K562 (cell line): ENCODE measurements around the gene RPP25. TPM values are rescaled to one million over a fixed set of nuclear protein-coding genes. Genes with fewer than 3 reads are reported as not detected.

Experiments
- AFF4 ChIP-seq: sonication (generic); formaldehyde crosslinking; IDR thresholded peaks from 2 replicates; pipeline ENCODE4 v1.8.0; 2023; ENCODE audit warnings: mild to moderate bottlenecking, missing genetic modification reagents
- ARHGAP35 ChIP-seq: fragments of 450-650 bp; IDR thresholded peaks from 2 replicates; pipeline ENCODE4 v1.6.1; 2018; ENCODE audit not compliant: partially characterized antibody
- ATF6 ChIP-seq: sonication (generic); formaldehyde crosslinking; IDR thresholded peaks from 2 replicates; pipeline ENCODE4 v1.4.0; 2020; ENCODE audit warnings: mild to moderate bottlenecking, missing genetic modification reagents
- BDP1 ChIP-seq: IDR thresholded peaks from 3 replicates; pipeline ENCODE4 v1.6.1; 2011; ENCODE audit not compliant: insufficient read length, insufficient read depth
- CREB1 ChIP-seq, 2 experiments: sonication (generic) in 1 of 2; formaldehyde crosslinking in 1 of 2; IDR thresholded peaks; 2 replicates each; pipeline versions ENCODE4 v1.6.1 to v1.8.0; 2012 to 2022; ENCODE audit warnings: inconsistent platforms in 1 of 2, mild to moderate bottlenecking in 1 of 2, missing genetic modification reagents in 1 of 2, moderate library complexity in 1 of 2
- FOXP1 ChIP-seq: sonication (generic); formaldehyde crosslinking; IDR thresholded peaks from 2 replicates; pipeline ENCODE4 v1.8.0; 2022; ENCODE audit warnings: mild to moderate bottlenecking, missing genetic modification reagents
- HMBOX1 ChIP-seq: sonication (generic); IDR thresholded peaks from 2 replicates; pipeline ENCODE4 v1.6.1; 2016
- MEF2A ChIP-seq: IDR thresholded peaks from 2 replicates; pipeline ENCODE4 v1.6.1; 2011; ENCODE audit warnings: low read depth, mild to moderate bottlenecking, low read length, moderate library complexity; ENCODE audit not compliant: control insufficient read depth
- NRF1 ChIP-seq, 2 experiments: fragments of 450-650 bp; IDR thresholded peaks in 1 of 2; conservative IDR thresholded peaks in 1 of 2; 2 replicates each; pipeline ENCODE4 v1.6.1; 2014; ENCODE audit warnings: mild to moderate bottlenecking in 2 of 2
- RBM25 ChIP-seq: fragments of 200-400 bp; formaldehyde crosslinking; IDR thresholded peaks from 2 replicates; pipeline ENCODE4 v1.6.1; 2018; ENCODE audit warnings: low read length, low read depth, moderate library complexity; ENCODE audit not compliant: severe bottlenecking
- SMAD4 ChIP-seq: fragments of 250-450 bp; sonication (Bioruptor Pico); conservative IDR thresholded peaks from 2 replicates; pipeline ENCODE4 v1.8.0; 2021; ENCODE audit warnings: inconsistent platforms, mild to moderate bottlenecking, moderate library complexity
- SPI1 ChIP-seq: IDR thresholded peaks from 2 replicates; pipeline ENCODE4 v1.6.1; 2011; ENCODE audit warnings: low read depth, low read length, control low read depth, borderline replicate concordance
- SRSF9 ChIP-seq: fragments of 200-400 bp; formaldehyde crosslinking; IDR thresholded peaks from 2 replicates; pipeline ENCODE4 v1.6.1; 2017; ENCODE audit warnings: low read depth, low read length, borderline replicate concordance
- VEZF1 ChIP-seq: fragments of 200-800 bp; sonication (Bioruptor generic); IDR thresholded peaks from 2 replicates; pipeline ENCODE4 v1.6.1; 2017; ENCODE audit warnings: missing genetic modification characterization, missing compliant biosample characterization
- YY1 ChIP-seq, 3 experiments: IDR thresholded peaks; 2 replicates each; pipeline ENCODE4 v1.6.1; 2011; ENCODE audit warnings: low read length in 2 of 3, mild to moderate bottlenecking in 2 of 3, moderate library complexity in 2 of 3, borderline replicate concordance in 1 of 3, control low read depth in 1 of 3, low read depth in 1 of 3; ENCODE audit not compliant: insufficient read depth in 3 of 3, insufficient replicate concordance in 2 of 3, control insufficient read depth in 1 of 3, insufficient read length in 1 of 3; ENCODE audit errors: extremely low read depth in 1 of 3
- ZNF175 ChIP-seq: fragments of 200-800 bp; sonication (Bioruptor generic); IDR thresholded peaks from 2 replicates; pipeline ENCODE4 v1.6.1; 2016; ENCODE audit warnings: low read depth, mild to moderate bottlenecking, missing genetic modification characterization, missing compliant biosample characterization
- ZNF224 ChIP-seq: sonication (generic); formaldehyde crosslinking; IDR thresholded peaks from 2 replicates; pipeline ENCODE4 v1.8.0; 2022; ENCODE audit warnings: mild to moderate bottlenecking, missing genetic modification reagents
- ZNF644 ChIP-seq: fragments of 200-800 bp; sonication (Bioruptor generic); IDR thresholded peaks from 2 replicates; pipeline ENCODE4 v1.6.1; 2016; ENCODE audit warnings: low read depth, missing genetic modification characterization, missing compliant biosample characterization
- polyA plus RNA-seq, 8 experiments: library from polyadenylated mRNA; depleted of rRNA in 4 of 8; stranded (reverse) in 5 of 8; unstranded in 3 of 8; fragments of >200 nt; fragmentation: Nextera tagmentation in 2 of 8; fragmentation: Illumina TruSeq in 1 of 8; extraction: Ambion mirVana in 2 of 8; extraction: Trizol in 1 of 8; gene quantifications; 2 replicates each; pipeline versions ENCODE4 v1.2.1 to v1.2.3, GENCODE V29; 2011 to 2014; ENCODE audit warnings: inconsistent platforms in 1 of 8, missing spikeins in 1 of 8
- total RNA-seq, 7 experiments: library from RNA; depleted of rRNA in 6 of 7; stranded (reverse); fragments of >200 nt in 6 of 7; fragmentation: Illumina TruSeq in 2 of 7; extraction: Trizol in 2 of 7; gene quantifications; 2 replicates each; pipeline versions ENCODE4 v1.2.1 to v1.2.3, GENCODE V29; 2011 to 2021; ENCODE audit warnings: low replicate concordance in 1 of 7

Gene RPP25
- total and polyA plus RNA-seq, 9 of the 15 experiments (the other 6 are each of a cell fraction or from before 2014, with no cell fraction given): 1.1 to 12.3 (median 5.6) TPM

GRCh38 chr15:74995182-74995778 lies 38.7 kb upstream of the RPP25 start, which contains the start of gene SCAMP5 (continued):
- TF ChIP-seq BDP1 (no peak), HMBOX1 (peak; percentile 50; the same call in 1 of the 2 replicates), ZNF224 (CRISPR knock-in tag) (peak; percentile 86; the same call in 1 of the 2 replicates), ZNF644 (tag) (peak; percentile 95), YY1 (IDR thresholded peaks at IDR 0.05; ENCODE audit: borderline replicate concordance in 1 of 3, control insufficient read depth in 1 of 3, extremely low read depth in 1 of 3, insufficient read depth in 3 of 3, insufficient read length in 1 of 3, insufficient replicate concordance in 2 of 3, low read depth in 1 of 3, low read length in 2 of 3) (peak in 2 of 3 experiments; percentile 32 to 44), RBM25 (peak; percentile 86), CREB1 (IDR thresholded peaks at IDR 0.05) (no peak), CREB1 (CRISPR knock-in tag; IDR thresholded peaks at IDR 0.05) (no peak), SRSF9 (no peak), NRF1 (conservative IDR thresholded peaks at IDR 0.05 in 1 of 2, IDR thresholded peaks at IDR 0.05 in 1 of 2) (peak; percentile 56 to 60; a peak in 3 of 4 replicates), SPI1 (peak; percentile 48; the same call in 1 of the 2 replicates), ATF6 (CRISPR knock-in tag) (peak; percentile 90; the same call in 1 of the 2 replicates), SMAD4 (CRISPR knock-in tag) (peak; percentile 69), AFF4 (peak; percentile 81; the same call in 1 of the 2 replicates), ZNF175 (peak; percentile 68; the same call in 1 of the 2 replicates), MEF2A (no peak), ARHGAP35 (peak; percentile 91), FOXP1 (peak; percentile 64; the same call in 1 of the 2 replicates), VEZF1 (CRISPR knock-in tag) (peak; percentile 61)
